Pancreas (tissue), 10 donors: ENCODE measurements around the gene ASXL3. TPM values are rescaled to one million over a fixed set of nuclear protein-coding genes. Genes with fewer than 3 reads are reported as not detected.

Source experiments
- ATAC-seq, 4 donors: fragments of 200-7000 bp; cut with Tn5 transposase; one replicate each; pipeline versions ENCODE4 v1.8.0 to v1.9.1; 2020; ENCODE audit warnings: mild to moderate bottlenecking in 4 of 4, moderate library complexity in 4 of 4
- DNase-seq, 6 donors: peaks; one replicate each; pipeline ENCODE4 v3.0.0-alpha.2; 2020
- FAIRE-seq: peaks from 2 replicates; lab custom pipeline; 2012; peaks lifted over from hg19 to GRCh38; lab: Jason Lieb, UNC
- H3K27ac ChIP-seq, 4 donors: fragments of 200-600 bp; sonication (generic); 1 replicate in 3 of 4; 2 replicates in 1 of 4; pipeline versions ENCODE4 v1.5.0 to v1.8.0; 2020
- H3K27me3 ChIP-seq, 4 donors: fragments of 200-600 bp; one replicate each; pipeline ENCODE4 v1.8.0; 2021
- H3K36me3 ChIP-seq, 3 donors: fragments of 200-600 bp; sonication (generic) in 1 of 3; one replicate each; pipeline versions ENCODE4 v1.5.0 to v1.8.0; 2020 to 2021
- H3K4me1 ChIP-seq, 3 donors: fragments of 200-600 bp; one replicate each; pipeline ENCODE4 v1.8.0; 2021
- H3K4me3 ChIP-seq, 4 donors: fragments of 200-600 bp; sonication (generic) in 2 of 4; one replicate each; pipeline versions ENCODE4 v1.5.0 to v1.8.0; 2020 to 2021
- H3K9me3 ChIP-seq, 4 donors: fragments of 200-600 bp; one replicate each; pipeline ENCODE4 v1.8.0; 2021
- WGBS, 2 donors: extraction: QIAGEN DNeasy Blood & Tissue Kit; methylation state at CpG; one replicate each; pipeline ENCODE4 v1.1.7; 2013; 5-methylcytosine and 5-hydroxymethylcytosine counted together
- intact Hi-C, 3 donors: fragments of 100-400 bp; cut with DNase I; formaldehyde crosslinking; loops; one replicate each; pipeline versions ENCODE4 v1.11.1 to v1.14.2; 2022
- polyA plus RNA-seq, 2 donors: library from polyadenylated mRNA; stranded (reverse); fragments of 200-250 nt; gene quantifications; one replicate each; pipeline ENCODE4 v1.2.3, GENCODE V29; 2013
- total RNA-seq, 6 donors: library from RNA; stranded (reverse); fragmentation: NEBNext Ultra II Directional in 4 of 6; extraction: Animal tissue kit (Norgen Biotek cat#: 25700) in 4 of 6; gene quantifications; one replicate each; pipeline versions ENCODE4 v1.2.1 to v1.2.4, GENCODE V29; 2021 to 2023
- TF ChIP-seq, protein P1 (sequence below), 4 donors: fragments of 200-600 bp; sonication (generic) in 3 of 4; IDR thresholded peaks; one replicate each; pipeline versions ENCODE4 v1.5.0 to v1.8.0; 2021; ENCODE audit warnings: antibody characterized with exemption in 4 of 4
- donor health status: healthy with polysubstance abuse.
- donor health status: DM: no; HTN: no; CAD: no; lungs with moderate emphysema.
- donor health status: DM: no; HTN: no; CAD: no.
- donor health status: control.
- donor health status: control.
- donor health status: Bipolar disorder and iron deficiency.
- donor health status: DM: yes; HTN: yes; CAD: no.
- donor health status: DM: no; HTN: no; CAD: no.
- donor health status: DM: no; HTN: no; CAD: no.
- donor health status: DM: yes; HTN: yes; CAD: no.

The ASXL3 gene
- total and polyA plus RNA-seq, 8 donors = 0.49 to 2.5 (median 1.6) TPM

DNA sequence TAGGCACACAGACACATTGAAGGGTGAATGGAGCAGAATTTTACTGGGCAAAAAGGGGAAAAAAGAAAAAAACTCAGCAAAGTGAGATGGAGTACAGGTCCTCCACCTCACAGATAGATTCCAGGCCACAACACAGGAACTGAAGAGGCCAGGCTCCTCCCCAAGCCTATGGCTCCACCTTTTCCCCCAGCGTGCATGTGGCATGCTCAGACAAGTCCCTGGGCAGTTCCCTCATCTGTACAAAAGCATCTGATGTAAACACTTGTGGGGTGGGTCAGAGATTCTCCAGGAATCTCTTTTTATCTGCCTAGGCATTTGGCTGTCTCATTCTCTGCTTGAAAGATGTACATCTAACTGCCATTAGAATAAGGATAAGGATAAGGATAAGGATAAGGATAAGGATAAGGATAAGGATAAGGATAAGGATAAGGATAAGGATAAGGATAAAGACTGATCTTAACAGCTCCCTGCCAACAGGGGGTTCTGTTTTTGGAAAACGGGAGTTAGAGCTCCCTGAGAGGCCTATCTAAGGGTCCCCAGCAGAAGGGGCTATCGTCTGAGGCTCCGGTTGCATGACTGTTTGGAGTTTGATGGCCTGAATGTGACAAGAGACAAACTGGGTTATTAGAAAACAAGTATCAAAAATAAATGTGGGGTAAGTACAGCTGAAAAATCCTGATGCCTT is 17.2 kb upstream of the ASXL3 start:
- TF ChIP-seq, protein P1, sequence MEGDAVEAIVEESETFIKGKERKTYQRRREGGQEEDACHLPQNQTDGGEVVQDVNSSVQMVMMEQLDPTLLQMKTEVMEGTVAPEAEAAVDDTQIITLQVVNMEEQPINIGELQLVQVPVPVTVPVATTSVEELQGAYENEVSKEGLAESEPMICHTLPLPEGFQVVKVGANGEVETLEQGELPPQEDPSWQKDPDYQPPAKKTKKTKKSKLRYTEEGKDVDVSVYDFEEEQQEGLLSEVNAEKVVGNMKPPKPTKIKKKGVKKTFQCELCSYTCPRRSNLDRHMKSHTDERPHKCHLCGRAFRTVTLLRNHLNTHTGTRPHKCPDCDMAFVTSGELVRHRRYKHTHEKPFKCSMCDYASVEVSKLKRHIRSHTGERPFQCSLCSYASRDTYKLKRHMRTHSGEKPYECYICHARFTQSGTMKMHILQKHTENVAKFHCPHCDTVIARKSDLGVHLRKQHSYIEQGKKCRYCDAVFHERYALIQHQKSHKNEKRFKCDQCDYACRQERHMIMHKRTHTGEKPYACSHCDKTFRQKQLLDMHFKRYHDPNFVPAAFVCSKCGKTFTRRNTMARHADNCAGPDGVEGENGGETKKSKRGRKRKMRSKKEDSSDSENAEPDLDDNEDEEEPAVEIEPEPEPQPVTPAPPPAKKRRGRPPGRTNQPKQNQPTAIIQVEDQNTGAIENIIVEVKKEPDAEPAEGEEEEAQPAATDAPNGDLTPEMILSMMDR (IDR thresholded peaks at IDR 0.05) = no peak
- H3K4me1 ChIP-seq = peaks cover 0 to 5% (median 0%) of the 10 kb centered on the region in 3 donors
- DNase-seq = no peak
- no peak overlapping the region for H3K4me3 ChIP-seq
- 85 to 86% methylated on average over 4 of the region's 4 CpGs for WGBS, 2 donors
- H3K36me3 ChIP-seq = no peaks in the 10 kb centered on the region
- FAIRE-seq = no peak
- ATAC-seq = no peak
- no peak overlapping the region for H3K27ac ChIP-seq
- no peaks in the 10 kb centered on the region for H3K27me3 ChIP-seq
- H3K9me3 ChIP-seq = no peaks in the 10 kb centered on the region
- intact Hi-C loops = no loop called here

DNA sequence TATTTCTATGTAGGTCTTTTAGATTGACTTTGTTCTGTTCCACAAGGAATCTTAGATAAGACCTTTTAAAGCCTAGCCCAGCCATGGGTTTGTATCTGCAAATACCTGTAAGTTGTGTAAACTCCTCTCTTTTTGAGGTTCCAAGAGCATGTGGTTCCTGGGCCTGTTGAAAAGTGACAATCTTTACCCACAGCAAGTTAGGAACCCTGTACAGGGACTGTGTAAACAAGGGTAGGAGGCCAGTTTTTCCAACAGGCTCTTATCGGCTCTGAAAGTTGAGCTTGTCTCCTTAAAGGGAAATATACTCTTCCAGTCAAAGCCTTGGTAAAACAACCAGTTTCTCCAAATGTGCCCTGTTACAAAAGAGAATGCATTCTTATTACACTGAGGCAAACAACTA is 15.3 kb upstream of the ASXL3 start:
- H3K27me3 ChIP-seq = no peaks in the 10 kb centered on the region
- H3K27ac ChIP-seq = no peak overlapping the region
- TF ChIP-seq, protein P1 (IDR thresholded peaks at IDR 0.05) = no peak
- H3K9me3 ChIP-seq = no peaks in the 10 kb centered on the region
- DNase-seq (no peak), FAIRE-seq (no peak), ATAC-seq (peak in 3 of 4 donors; percentile 65 to 95 (median 85))
- no peak overlapping the region for H3K4me3 ChIP-seq
- H3K4me1 ChIP-seq = peaks cover 0 to 5% (median 0%) of the 10 kb centered on the region in 3 donors
- no peaks in the 10 kb centered on the region for H3K36me3 ChIP-seq
- intact Hi-C loops = no loop called here
- 4 to 14% methylated on average over 1 of the region's 1 CpG for WGBS, 2 donors

DNA sequence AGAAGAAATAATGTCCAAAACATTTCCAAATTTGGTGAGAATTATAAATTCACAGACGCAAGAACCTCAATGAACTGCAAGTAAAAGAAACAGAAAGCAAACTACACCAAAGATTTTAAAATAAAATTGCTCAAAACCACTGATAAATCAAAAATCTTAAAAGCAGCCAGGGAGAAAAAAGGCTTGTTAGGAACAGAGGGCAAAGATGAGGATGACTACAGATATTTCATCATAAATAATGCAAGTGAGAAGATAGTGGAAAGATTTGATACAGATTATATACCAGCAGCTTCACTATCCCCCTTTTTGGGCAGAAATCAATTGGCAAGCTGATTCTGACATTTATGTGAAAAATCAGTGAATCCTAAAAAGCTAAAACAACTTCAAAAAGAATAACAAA is 10.3 kb upstream of the ASXL3 start:
- TF ChIP-seq, protein P1 (IDR thresholded peaks at IDR 0.05) = no peak
- ATAC-seq = no peak
- FAIRE-seq = no peak

DNA sequence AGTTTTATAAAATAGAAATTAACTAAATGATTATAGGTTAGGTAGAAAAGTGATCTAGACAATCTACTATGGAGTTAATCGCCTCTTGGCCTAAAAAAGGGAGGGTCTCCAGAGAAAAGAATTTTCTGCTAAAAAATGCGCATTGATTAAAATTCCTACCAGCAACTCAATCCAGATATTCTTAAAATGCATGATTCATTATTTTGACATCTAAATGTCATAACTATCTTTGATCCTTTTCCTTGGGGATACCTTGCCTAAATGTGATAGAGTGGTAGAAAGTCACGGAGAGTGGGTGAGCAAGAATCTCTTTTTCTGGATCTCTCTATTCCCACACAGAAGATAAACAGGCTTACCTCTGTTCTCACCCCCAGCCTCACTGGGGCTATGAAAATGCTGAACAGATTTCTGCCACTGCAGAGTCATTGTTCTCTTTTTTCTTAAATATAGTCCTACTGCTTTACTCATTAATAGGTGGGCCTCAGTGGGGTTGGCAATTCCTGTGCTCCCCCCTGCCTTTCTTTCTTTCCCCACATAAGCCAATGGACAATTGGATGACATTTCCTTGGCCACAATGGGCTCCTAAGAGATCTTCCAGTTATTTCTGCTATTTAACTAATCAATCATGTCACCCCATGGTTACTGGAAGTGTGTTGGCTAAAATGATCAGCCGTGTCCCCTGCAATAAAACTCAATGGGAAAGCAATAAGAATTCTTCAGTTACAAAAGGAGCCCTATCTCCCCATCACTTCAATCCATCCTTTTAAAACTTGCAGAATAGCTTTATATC is 5.8 kb upstream of the ASXL3 start:
- TF ChIP-seq, protein P1 (IDR thresholded peaks at IDR 0.05) = no peak
- Histone ChIP-seq H3K27ac (no peak overlapping the region), H3K9me3 (no peaks in the 10 kb centered on the region)

More for the DNA sequence above, 10.3 kb upstream of the ASXL3 start:
- H3K27me3 ChIP-seq = peaks cover 0 to 6% (median 0%) of the 10 kb centered on the region in 4 donors
- H3K9me3 ChIP-seq = no peaks in the 10 kb centered on the region
- DNase-seq = no peak
- H3K27ac ChIP-seq = no peak overlapping the region
- no peaks in the 10 kb centered on the region for H3K36me3 ChIP-seq
- H3K4me1 ChIP-seq = peaks cover 0 to 2% (median 0%) of the 10 kb centered on the region in 3 donors
- WGBS, 2 donors = 91 to 98% methylated on average over 1 of the region's 1 CpG
- intact Hi-C loops = no loop called here
- H3K4me3 ChIP-seq = no peak overlapping the region

More for the DNA sequence above, 5.8 kb upstream of the ASXL3 start:
- 90 to 92% methylated on average over 4 of the region's 4 CpGs for WGBS, 2 donors
- Histone ChIP-seq H3K36me3 (no peaks in the 10 kb centered on the region), H3K27me3 (peaks cover 0 to 13% (median 3%) of the 10 kb centered on the region in 4 donors), H3K4me1 (peaks cover 0 to 8% (median 0%) of the 10 kb centered on the region in 3 donors), H3K4me3 (no peak overlapping the region)
- no peak for FAIRE-seq
- ATAC-seq = no peak
- DNase-seq = no peak
- intact Hi-C loops = no loop called here
